Activated T-helper 1 cell treated with anti-CD3 and anti-CD28 coated beads, Interleukin-12 subunit alpha, Interleukin-12 subunit beta, Interleukin-2, Interleukin-4 antibody, amounts not matched to agents 30 ng/mL and 10 ng/mL and 1 ng/mL, durations not matched to agents 14 hours and 24 hours and 36 hours (primary cell): ENCODE results near the gene TBC1D1. TPM values are rescaled to one million over a fixed set of nuclear protein-coding genes. Genes with fewer than 3 reads are reported as not detected.

ENCODE experiments used
- DNase-seq: peaks from one replicate; pipeline ENCODE4 v3.0.0; 2021; ENCODE audit warnings: low spot score
- H3K27ac Mint-ChIP-seq: one replicate; pipeline ENCODE4 v1.8.0; 2021; ENCODE audit warnings: mild to moderate bottlenecking, mixed read lengths
- H3K27me3 Mint-ChIP-seq: one replicate; pipeline ENCODE4 v1.8.0; 2022; ENCODE audit warnings: mild to moderate bottlenecking, moderate library complexity, mixed read lengths; ENCODE audit not compliant: insufficient read depth
- H3K36me3 Mint-ChIP-seq: one replicate; pipeline ENCODE4 v1.8.0; 2021; ENCODE audit warnings: low read depth, mixed read lengths
- H3K4me1 Mint-ChIP-seq: one replicate; pipeline ENCODE4 v1.8.0; 2021; ENCODE audit warnings: low read depth, mixed read lengths
- H3K4me3 Mint-ChIP-seq: one replicate; pipeline ENCODE4 v1.8.0; 2021; ENCODE audit warnings: mild to moderate bottlenecking, moderate library complexity, mixed read lengths
- H3K9me3 Mint-ChIP-seq: one replicate; pipeline ENCODE4 v1.8.0; 2021; ENCODE audit warnings: mixed read lengths
- intact Hi-C: fragments of 100-400 bp; cut with micrococcal nuclease; formaldehyde crosslinking; loops from one replicate; pipeline ENCODE4 v1.15.1; 2024
- total RNA-seq: library from RNA; stranded (reverse); gene quantifications from 2 replicates; pipeline ENCODE4 v1.2.3, GENCODE V29; 2022

TBC1D1 gene
- total RNA-seq, 1 donor from 2014 or later, result 52.6 TPM

- Mint-ChIP-seq H3K4me1 (peaks cover 33% of the 10 kb centered on the region), H3K27ac (no peak overlapping the region), H3K36me3 (no peaks in the 10 kb centered on the region), H3K9me3 (no peaks in the 10 kb centered on the region), H3K27me3 (peaks cover 12% of the 10 kb centered on the region), H3K4me3 (no peak overlapping the region)
- no peak for DNase-seq
- intact Hi-C loops, result no loop called here
These were observed 291.6 kb downstream of the TBC1D1 start for GRCh38 chr4:38182334-38182998.

- no peak overlapping the region for H3K4me3 Mint-ChIP-seq
- H3K36me3 Mint-ChIP-seq, result no peaks in the 10 kb centered on the region
- H3K9me3 Mint-ChIP-seq, result no peaks in the 10 kb centered on the region
- peaks cover 16% of the 10 kb centered on the region for H3K4me1 Mint-ChIP-seq
- intact Hi-C loops, result no loop called here
- no peak overlapping the region for H3K27ac Mint-ChIP-seq
- H3K27me3 Mint-ChIP-seq, result peaks cover 12% of the 10 kb centered on the region
- no peak for DNase-seq
These were observed 293.5 kb downstream of the TBC1D1 start for GRCh38 chr4:38184404-38184803.

DNA sequence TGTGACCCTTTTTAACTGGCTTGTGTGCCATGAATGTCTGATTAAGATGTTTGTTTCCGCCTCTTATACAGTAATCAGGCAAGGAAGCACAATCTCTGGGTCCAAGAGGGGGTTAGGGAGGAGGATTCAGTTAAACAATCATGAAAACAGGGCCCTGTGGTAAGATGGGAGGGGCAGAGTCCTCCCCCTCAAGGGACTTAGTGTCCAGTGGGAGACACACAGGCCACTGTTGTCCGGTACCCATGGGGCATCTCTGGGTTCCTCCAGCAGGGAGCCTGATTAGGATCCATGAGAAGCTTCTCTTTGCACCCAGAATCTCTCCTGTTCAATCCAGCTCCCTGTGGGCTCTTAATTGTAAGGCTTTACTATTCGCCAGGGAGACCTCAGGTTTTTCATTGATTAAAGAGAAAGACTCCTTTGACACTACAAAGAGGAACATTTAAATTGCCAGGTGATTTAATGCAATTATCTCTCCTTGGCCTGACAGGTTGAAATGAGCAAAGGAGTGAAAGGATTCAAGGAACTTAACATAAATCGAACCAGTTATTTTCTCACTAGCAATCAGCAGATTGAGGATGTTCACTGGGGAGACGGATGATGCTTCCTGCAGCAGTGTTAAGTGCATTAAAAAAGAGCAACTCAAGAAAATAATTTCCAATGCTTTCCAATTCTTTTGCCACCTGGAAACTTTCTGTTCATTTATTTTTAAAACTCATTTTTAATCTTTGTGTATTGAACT is 294.7 kb downstream of the TBC1D1 start:
- Mint-ChIP-seq H3K36me3 (no peaks in the 10 kb centered on the region), H3K4me3 (no peak overlapping the region), H3K9me3 (no peaks in the 10 kb centered on the region), H3K27ac (no peak overlapping the region), H3K4me1 (peaks cover 7% of the 10 kb centered on the region), H3K27me3 (peaks cover 14% of the 10 kb centered on the region)
- intact Hi-C loops, result no loop called here
- no peak for DNase-seq

DNA sequence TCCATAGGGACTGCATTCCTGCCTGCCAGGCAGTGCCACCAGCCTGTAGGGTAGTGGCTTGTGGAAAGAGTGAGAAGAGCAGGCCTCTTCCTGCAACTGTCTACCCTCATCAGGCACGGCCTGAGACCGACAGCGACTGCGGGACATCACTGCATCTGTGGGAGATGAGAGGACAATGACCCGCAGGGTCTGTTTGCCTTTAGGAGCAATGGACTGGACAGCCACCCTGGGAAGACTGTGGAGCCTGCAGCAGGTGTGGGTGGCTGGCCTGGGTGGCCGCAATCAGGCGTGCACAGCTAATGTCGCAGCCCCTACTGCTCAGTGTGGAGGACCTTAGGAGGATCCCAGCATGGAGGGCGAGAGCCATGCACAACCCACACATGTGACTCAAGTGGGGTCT is 297.3 kb downstream of the TBC1D1 start:
- DNase-seq, result no peak
- Mint-ChIP-seq H3K27me3 (peaks cover 30% of the 10 kb centered on the region), H3K4me1 (no peaks in the 10 kb centered on the region), H3K9me3 (no peaks in the 10 kb centered on the region), H3K36me3 (no peaks in the 10 kb centered on the region), H3K4me3 (no peak overlapping the region), H3K27ac (no peak overlapping the region)
- intact Hi-C loops, result no loop called here

DNA sequence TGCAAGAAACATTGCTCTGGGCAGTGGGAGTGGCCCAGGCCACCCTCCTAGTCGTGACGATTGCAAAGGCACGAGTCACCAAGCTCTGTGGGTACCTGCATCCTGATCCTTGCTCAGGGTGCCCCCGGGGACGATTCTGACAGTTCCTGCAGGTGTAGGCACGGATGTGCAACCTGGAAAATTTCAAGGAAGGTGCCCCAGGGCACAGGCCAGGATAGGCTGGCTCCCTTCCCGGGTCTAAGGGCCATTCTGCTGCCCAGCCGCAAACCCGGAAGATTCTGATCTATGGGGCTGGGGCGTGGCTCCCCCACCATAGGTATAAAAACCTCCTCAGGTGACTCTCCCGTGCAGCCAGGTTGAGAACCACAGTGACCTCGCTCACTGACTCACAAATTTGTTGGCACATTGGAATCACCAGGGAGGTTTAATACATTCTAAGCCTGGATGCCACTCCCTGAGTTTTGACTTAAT is 297.8 kb downstream of the TBC1D1 start:
- no peaks in the 10 kb centered on the region for H3K36me3 Mint-ChIP-seq
- H3K27ac Mint-ChIP-seq, result no peak overlapping the region
- H3K4me1 Mint-ChIP-seq, result no peaks in the 10 kb centered on the region
- no peak overlapping the region for H3K4me3 Mint-ChIP-seq
- H3K27me3 Mint-ChIP-seq, result peaks cover 35% of the 10 kb centered on the region
- intact Hi-C loops, result no loop called here
- no peaks in the 10 kb centered on the region for H3K9me3 Mint-ChIP-seq
- no peak for DNase-seq

Other genes with a start within 250 kb of the TBC1D1 start
- 21.0 and 21.4 TPM in 2 replicates for gene RELL1, start 204.7 kb upstream of the TBC1D1 start, total RNA-seq
- gene PGM2, start 64.4 kb upstream of the TBC1D1 start, total RNA-seq, result 43.0 and 50.0 TPM in 2 replicates
- gene PTTG2, start 69.3 kb downstream of the TBC1D1 start, total RNA-seq, result 0.29 and 0.66 TPM in 2 replicates